Left ventricle myocardium inferior (tissue), 1 donor: ENCODE measurements around the gene GAL3ST1. TPM values are rescaled to one million over a fixed set of nuclear protein-coding genes. Genes with fewer than 3 reads are reported as not detected.
A peak's percentile ranks its signal among the peaks of the same experiment; 100 is the strongest.
"Not testable (repeated sequence)": the region's sequence is repeated elsewhere in the genome, so short reads cannot be mapped to it uniquely, and the experiment has no call there.

ENCODE experiments used
- DNase-seq: peaks from one replicate; pipeline ENCODE4 v3.0.0-alpha.2; 2020
- H3K27ac ChIP-seq: fragments of 200-600 bp; replicated peaks from 2 replicates; pipeline ENCODE4 v1.8.0; 2021
- H3K27me3 ChIP-seq: fragments of 200-600 bp; 2 replicates; pipeline ENCODE4 v1.8.0; 2021; ENCODE audit warnings: low read depth
- H3K36me3 ChIP-seq: fragments of 200-600 bp; 2 replicates; pipeline ENCODE4 v1.8.0; 2021
- H3K4me1 ChIP-seq: fragments of 200-600 bp; 2 replicates; pipeline ENCODE4 v1.8.0; 2021
- H3K4me3 ChIP-seq: fragments of 200-600 bp; 2 replicates; pipeline ENCODE4 v1.8.0; 2021; ENCODE audit warnings: mild to moderate bottlenecking, moderate library complexity
- H3K9me3 ChIP-seq: fragments of 200-600 bp; replicated peaks from 2 replicates; pipeline ENCODE4 v1.8.0; 2021
- CTCF ChIP-seq: fragments of 200-600 bp; IDR thresholded peaks from 2 replicates; pipeline ENCODE4 v1.8.0; 2021; ENCODE audit warnings: antibody characterized with exemption, mild to moderate bottlenecking, borderline replicate concordance
- intact Hi-C: fragments of 100-400 bp; cut with micrococcal nuclease; formaldehyde crosslinking; loops from one replicate; pipeline ENCODE4 v1.11.0; 2022
- long read RNA-seq: library from polyadenylated mRNA; unstranded; transcript quantifications from one replicate; pipeline ENCODE4 v2.0.0, GENCODE V29; 2021
- total RNA-seq: library from RNA; stranded (reverse); fragmentation: NEBNext Ultra II Directional; extraction: Animal tissue kit (Norgen Biotek cat#: 25700); gene quantifications from one replicate; pipeline ENCODE4 v1.2.1, GENCODE V29; 2021
- donor health status: DM: no; HTN: yes; CAD: no; lungs with severe emphysema.

Gene GAL3ST1
- total RNA-seq: 0.16 TPM
- long read RNA-seq: 0 reads

- Histone ChIP-seq H3K27ac (peak within 1 kb of the TSS; percentile 33), H3K9me3 (no peaks in the 10 kb centered on the region), H3K27me3 (peaks cover 52% of the 10 kb centered on the region), H3K4me1 (peaks cover 18% of the 10 kb centered on the region), H3K36me3 (peaks cover 39% of the 10 kb centered on the region), H3K4me3 (peak within 1 kb of the TSS; percentile 32)
- DNase-seq: no peak
- no peak for TF ChIP-seq CTCF
- intact Hi-C loops: no loop called here
Observed at GRCh38 chr22:30574095-30574981, at the start of gene GAL3ST1. GAL3ST1 (minus strand) TSS chr22:30574665; CDS start chr22:30557392, 17,273 bp downstream.

- intact Hi-C loops: not testable (repeated sequence)
Observed at GRCh38 chr22:30619909-30620308, 45.4 kb upstream of the GAL3ST1 start.

GRCh38 chr22:30617819-30618218 lies 43.4 kb upstream of the GAL3ST1 start:
- intact Hi-C loops: no loop called here
- no peak for TF ChIP-seq CTCF
- no peak for DNase-seq
- Histone ChIP-seq H3K4me3 (no peak overlapping the region), H3K4me1 (no peaks in the 10 kb centered on the region), H3K9me3 (no peaks in the 10 kb centered on the region), H3K27me3 (no peaks in the 10 kb centered on the region), H3K27ac (no peak overlapping the region), H3K36me3 (peaks cover 68% of the 10 kb centered on the region)

More at GRCh38 chr22:30619909-30620308, 45.4 kb upstream of the GAL3ST1 start:
- not testable (repeated sequence) for H3K4me3 ChIP-seq, H3K27me3 ChIP-seq, H3K27ac ChIP-seq, H3K4me1 ChIP-seq, H3K9me3 ChIP-seq, DNase-seq
- H3K36me3 ChIP-seq: peaks cover 51% of the 10 kb centered on the region

GRCh38 chr22:30615543-30615954 lies 41.1 kb upstream of the GAL3ST1 start:
- intact Hi-C loops: no loop called here
- H3K27ac ChIP-seq: no peak overlapping the region
- H3K4me3 ChIP-seq: no peak overlapping the region
- TF ChIP-seq CTCF: no peak
- H3K9me3 ChIP-seq: no peaks in the 10 kb centered on the region
- no peak for DNase-seq
- no peaks in the 10 kb centered on the region for H3K4me1 ChIP-seq
- no peaks in the 10 kb centered on the region for H3K27me3 ChIP-seq
- peaks cover 84% of the 10 kb centered on the region for H3K36me3 ChIP-seq

- peaks cover 78% of the 10 kb centered on the region for H3K36me3 ChIP-seq
Observed at GRCh38 chr22:30614879-30615278, 40.4 kb upstream of the GAL3ST1 start.

More at GRCh38 chr22:30614879-30615278, 40.4 kb upstream of the GAL3ST1 start:
- Histone ChIP-seq H3K27me3 (no peaks in the 10 kb centered on the region), H3K9me3 (no peaks in the 10 kb centered on the region), H3K4me1 (peaks cover 6% of the 10 kb centered on the region), H3K4me3 (no peak overlapping the region), H3K27ac (no peak overlapping the region)
- no peak for TF ChIP-seq CTCF
- intact Hi-C loops: no loop called here
- DNase-seq: no peak
